GM12872 (cell line): ENCODE measurements around the gene SNRNP48.

ENCODE experiments used
- CTCF ChIP-seq: IDR thresholded peaks from 3 replicates; pipeline ENCODE4 v1.5.1; 2011; ENCODE audit warnings: low read depth, mild to moderate bottlenecking, low read length, moderate library complexity; ENCODE audit not compliant: insufficient read depth

SNRNP48 gene

DNA sequence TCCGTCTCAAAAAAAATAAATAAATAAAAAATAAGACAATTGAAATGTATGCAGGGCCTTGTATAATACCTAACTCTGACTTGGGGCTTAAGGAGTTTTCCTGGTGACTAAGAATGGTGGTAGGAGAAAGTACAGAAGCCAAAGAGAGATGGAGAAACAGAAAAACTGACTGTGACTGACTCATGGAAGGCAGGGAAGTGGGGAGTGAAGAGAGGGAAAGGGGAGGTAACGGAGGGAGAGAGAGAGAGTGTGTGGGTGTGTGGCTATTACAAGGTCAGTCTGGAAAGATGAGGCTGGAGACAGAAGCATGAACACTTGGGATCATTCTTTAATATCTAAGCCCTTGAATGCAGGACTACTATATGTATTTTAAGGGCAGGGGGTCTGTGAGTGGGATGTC, 38.5 kb downstream of the SNRNP48 start:
- TF ChIP-seq CTCF, result no peak

DNA sequence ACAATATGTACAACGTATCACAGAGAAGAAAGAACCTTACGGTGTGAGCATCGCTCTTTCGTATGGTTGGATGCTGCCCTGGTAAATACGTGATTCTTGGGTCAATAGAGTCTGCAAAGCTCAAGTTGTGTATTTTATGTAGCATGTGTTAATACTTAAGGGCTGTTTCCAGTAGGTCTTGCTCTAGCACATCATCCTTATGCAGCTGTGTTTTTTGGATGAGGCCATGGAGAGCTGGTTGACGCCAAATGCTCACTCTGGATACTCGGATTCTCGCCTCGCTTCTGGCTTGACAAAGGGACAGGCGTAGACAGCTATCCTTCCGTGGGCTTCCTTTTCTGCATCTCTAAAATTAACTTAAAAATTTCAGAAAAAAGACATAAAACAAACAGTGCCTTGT, 38.9 kb downstream of the SNRNP48 start:
- no peak for TF ChIP-seq CTCF

DNA sequence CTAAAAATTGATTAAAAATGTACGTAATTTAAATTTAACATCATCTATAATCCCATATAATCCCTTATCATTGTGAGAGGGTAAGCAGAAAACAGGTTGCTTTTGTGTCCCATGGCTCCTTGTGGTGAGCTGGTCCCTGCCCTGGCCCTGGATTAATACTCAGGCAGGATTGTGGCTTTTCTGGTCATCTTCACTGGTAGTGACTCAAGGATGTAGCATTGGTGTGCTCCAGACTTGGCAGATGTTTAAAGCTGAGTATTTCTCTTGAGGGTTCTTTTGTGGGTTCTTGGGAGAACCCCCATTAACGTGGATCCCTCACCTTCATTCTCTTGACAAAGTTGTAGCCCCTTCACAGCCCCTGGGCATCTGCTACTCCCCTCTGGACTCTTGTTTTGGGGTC, 39.3 kb downstream of the SNRNP48 start:
- no peak for TF ChIP-seq CTCF

DNA sequence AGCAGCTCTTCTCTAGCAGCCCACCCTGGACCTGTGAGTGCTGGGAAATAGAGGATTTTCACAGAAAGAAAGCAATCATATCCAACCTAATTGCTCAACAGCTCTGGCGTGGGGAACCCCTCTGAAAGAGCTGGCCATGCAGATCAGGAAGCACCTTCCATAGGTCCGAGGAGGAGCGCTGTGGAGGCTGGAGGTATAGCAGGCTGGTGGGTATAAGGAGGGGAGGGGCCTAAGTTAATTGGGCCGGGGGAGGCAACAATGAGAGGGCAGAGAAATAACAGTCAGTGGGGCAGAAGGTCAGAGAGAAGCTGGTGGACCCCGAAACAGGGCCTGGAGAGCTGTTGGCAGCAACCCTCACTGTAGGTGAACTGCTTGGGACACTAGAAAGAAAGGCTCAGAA, 40.8 kb downstream of the SNRNP48 start:
- TF ChIP-seq CTCF, result no peak

- no peak for TF ChIP-seq CTCF
Measured at GRCh38 chr6:7631466-7631865, 41.5 kb downstream of the SNRNP48 start.

- TF ChIP-seq CTCF, result no peak
Measured at GRCh38 chr6:7632501-7633290, 42.7 kb downstream of the SNRNP48 start.

- TF ChIP-seq CTCF, result no peak
Measured at GRCh38 chr6:7633361-7633760, 43.4 kb downstream of the SNRNP48 start.
